H9 (cell line): ENCODE measurements around the gene ETV6. TPM values are rescaled to one million over a fixed set of nuclear protein-coding genes. Genes with fewer than 3 reads are reported as not detected.

Experiments
- DNase-seq: peaks from one replicate; pipeline ENCODE4 v3.0.0-alpha.2; 2017
- H2AFZ ChIP-seq: one replicate; pipeline ENCODE4 v1.6.1; 2013; ENCODE audit warnings: mild to moderate bottlenecking, low read length, control low read depth, moderate library complexity
- H2AK5ac ChIP-seq: 2 replicates; pipeline ENCODE4 v1.6.1; 2013; ENCODE audit warnings: low read length, control low read depth, mixed read lengths; ENCODE audit not compliant: insufficient read length
- H2BK120ac ChIP-seq: one replicate; pipeline ENCODE4 v1.6.1; 2013; ENCODE audit warnings: low read depth, mild to moderate bottlenecking, low read length, control low read depth, inconsistent platforms; ENCODE audit not compliant: poor library complexity, severe bottlenecking
- H2BK12ac ChIP-seq: 2 replicates; pipeline ENCODE4 v1.6.1; 2013; ENCODE audit warnings: low read length, control low read depth, mixed read lengths, low read depth; ENCODE audit not compliant: insufficient read length
- H2BK15ac ChIP-seq: 2 replicates; pipeline ENCODE4 v1.6.1; 2013; ENCODE audit warnings: low read depth, low read length, control low read depth
- H2BK20ac ChIP-seq: one replicate; pipeline ENCODE4 v1.6.1; 2013; ENCODE audit warnings: low read depth, mild to moderate bottlenecking, low read length, control low read depth, inconsistent platforms; ENCODE audit not compliant: poor library complexity, severe bottlenecking
- H2BK5ac ChIP-seq: 2 replicates; pipeline ENCODE4 v1.6.1; 2013; ENCODE audit warnings: low read length, control low read depth, mixed read lengths; ENCODE audit not compliant: insufficient read length
- H3K14ac ChIP-seq: 2 replicates; pipeline ENCODE4 v1.6.1; 2013; ENCODE audit warnings: low read length, control low read depth; ENCODE audit not compliant: insufficient read depth
- H3K18ac ChIP-seq: 2 replicates; pipeline ENCODE4 v1.6.1; 2013; ENCODE audit warnings: low read depth, mild to moderate bottlenecking, mixed read lengths, low read length, control low read depth; ENCODE audit not compliant: insufficient read length
- H3K23ac ChIP-seq: 2 replicates; pipeline ENCODE4 v1.6.1; 2013; ENCODE audit warnings: low read length, control low read depth, mixed read lengths, low read depth; ENCODE audit not compliant: insufficient read length
- H3K23me2 ChIP-seq: 2 replicates; pipeline ENCODE4 v1.6.1; 2013; ENCODE audit warnings: low read depth, mild to moderate bottlenecking, mixed read lengths, low read length, control low read depth; ENCODE audit not compliant: insufficient read length, poor library complexity, severe bottlenecking
- H3K27ac ChIP-seq: 2 replicates; pipeline ENCODE4 v1.5.1; 2013; ENCODE audit warnings: low read length, control low read depth, mixed read lengths, low read depth; ENCODE audit not compliant: insufficient read length
- H3K27me3 ChIP-seq: 2 replicates; pipeline ENCODE4 v1.6.1; 2013; ENCODE audit warnings: low read length, control low read depth, inconsistent platforms; ENCODE audit not compliant: insufficient read depth
- H3K4ac ChIP-seq: 2 replicates; pipeline ENCODE4 v1.6.1; 2013; ENCODE audit warnings: low read depth, mild to moderate bottlenecking, control low read depth, inconsistent platforms, low read length, moderate library complexity
- H3K4me1 ChIP-seq: 2 replicates; pipeline ENCODE4 v1.6.1; 2013; ENCODE audit warnings: low read length, control low read depth, inconsistent platforms; ENCODE audit not compliant: insufficient read depth
- H3K4me2 ChIP-seq: 2 replicates; pipeline ENCODE4 v1.6.1; 2013; ENCODE audit warnings: low read length, control low read depth, mixed read lengths; ENCODE audit not compliant: insufficient read length, insufficient read depth
- H3K56ac ChIP-seq: 2 replicates; pipeline ENCODE4 v1.6.1; 2013; ENCODE audit warnings: low read depth, mild to moderate bottlenecking, mixed read lengths, low read length, control low read depth; ENCODE audit not compliant: insufficient read length
- H3K79me1 ChIP-seq: 2 replicates; pipeline ENCODE4 v1.6.1; 2013; ENCODE audit warnings: low read depth, mild to moderate bottlenecking, moderate library complexity, low read length, control low read depth, inconsistent platforms; ENCODE audit not compliant: insufficient read depth, poor library complexity, severe bottlenecking
- H3K79me2 ChIP-seq: 2 replicates; pipeline ENCODE4 v1.6.1; 2013; ENCODE audit warnings: low read length, control low read depth, inconsistent platforms; ENCODE audit not compliant: insufficient read depth
- H3K9ac ChIP-seq: 2 replicates; pipeline ENCODE4 v1.6.1; 2013; ENCODE audit warnings: low read length, control low read depth, mixed read lengths; ENCODE audit not compliant: insufficient read length; ENCODE audit errors: extremely low read depth
- H3K9me3 ChIP-seq: one replicate; pipeline ENCODE4 v1.6.1; 2013; ENCODE audit warnings: low read depth, low read length, inconsistent platforms; ENCODE audit not compliant: control insufficient read depth
- H3T11ph ChIP-seq: one replicate; pipeline ENCODE4 v1.6.1; 2013; ENCODE audit warnings: mild to moderate bottlenecking, low read length, control low read depth, inconsistent platforms
- H4K20me1 ChIP-seq: one replicate; pipeline ENCODE4 v1.6.1; 2013; ENCODE audit not compliant: control insufficient read depth, insufficient read length, insufficient read depth
- H4K5ac ChIP-seq: 2 replicates; pipeline ENCODE4 v1.6.1; 2013; ENCODE audit warnings: low read depth, mild to moderate bottlenecking, mixed read lengths, low read length, control low read depth; ENCODE audit not compliant: insufficient read length
- H4K8ac ChIP-seq: replicated peaks from 2 replicates; pipeline ENCODE4 v1.6.1; 2013; ENCODE audit warnings: low read length, control low read depth, mixed read lengths, low read depth; ENCODE audit not compliant: insufficient read length
- H4K91ac ChIP-seq: 2 replicates; pipeline ENCODE4 v1.6.1; 2013; ENCODE audit warnings: low read depth, mild to moderate bottlenecking, moderate library complexity, mixed read lengths, low read length, control low read depth; ENCODE audit not compliant: insufficient read length
- H3K27ac Mint-ChIP-seq, 3 experiments: 2 replicates in 2 of 3; 3 replicates in 1 of 3; pipeline ENCODE4 v1.8.0; 2020 to 2021; ENCODE audit warnings: mixed read lengths in 3 of 3, mild to moderate bottlenecking in 1 of 3, moderate library complexity in 1 of 3
- H3K27me3 Mint-ChIP-seq: 2 replicates; pipeline ENCODE4 v1.8.0; 2021; ENCODE audit warnings: low read depth, mild to moderate bottlenecking, moderate library complexity, mixed read lengths
- H3K36me3 Mint-ChIP-seq, 3 experiments: 2 replicates in 2 of 3; 3 replicates in 1 of 3; pipeline ENCODE4 v1.8.0; 2020 to 2021; ENCODE audit warnings: low read depth in 3 of 3, mixed read lengths in 3 of 3; ENCODE audit not compliant: insufficient read depth in 1 of 3
- H3K4me1 Mint-ChIP-seq, 2 experiments: 2 replicates each; pipeline ENCODE4 v1.8.0; 2020; ENCODE audit warnings: mixed read lengths in 2 of 2
- H3K4me3 Mint-ChIP-seq, 2 experiments: 2 replicates in 1 of 2; 3 replicates in 1 of 2; pipeline ENCODE4 v1.8.0; 2020 to 2021; ENCODE audit warnings: mild to moderate bottlenecking in 2 of 2, mixed read lengths in 2 of 2, moderate library complexity in 1 of 2
- H3K9me3 Mint-ChIP-seq, 2 experiments: 2 replicates in 1 of 2; 3 replicates in 1 of 2; pipeline ENCODE4 v1.8.0; 2020; ENCODE audit warnings: mild to moderate bottlenecking in 2 of 2, mixed read lengths in 2 of 2, moderate library complexity in 1 of 2
- WGBS: extraction: QIAGEN DNeasy Blood & Tissue Kit; methylation state at CpG from one replicate; pipeline ENCODE4 v1.1.7; 2013; ENCODE audit warnings: missing lambda C conversion rate, low lambda C conversion rate, mixed read lengths; ENCODE audit not compliant: insufficient read length; ENCODE audit errors: extremely low coverage; 5-methylcytosine and 5-hydroxymethylcytosine counted together
- total RNA-seq: library from RNA; stranded (reverse); gene quantifications from 2 replicates; pipeline ENCODE4 v1.2.1, GENCODE V29; 2021
- TF ChIP-seq, protein P1 (sequence below): fragments of 200-600 bp; sonication (generic); conservative IDR thresholded peaks from 3 replicates; pipeline ENCODE4 v1.8.0; 2021; ENCODE audit warnings: antibody characterized with exemption, mild to moderate bottlenecking

The ETV6 gene
- total RNA-seq, 1 experiment from 2014 or later, result 28.7 TPM

DNA sequence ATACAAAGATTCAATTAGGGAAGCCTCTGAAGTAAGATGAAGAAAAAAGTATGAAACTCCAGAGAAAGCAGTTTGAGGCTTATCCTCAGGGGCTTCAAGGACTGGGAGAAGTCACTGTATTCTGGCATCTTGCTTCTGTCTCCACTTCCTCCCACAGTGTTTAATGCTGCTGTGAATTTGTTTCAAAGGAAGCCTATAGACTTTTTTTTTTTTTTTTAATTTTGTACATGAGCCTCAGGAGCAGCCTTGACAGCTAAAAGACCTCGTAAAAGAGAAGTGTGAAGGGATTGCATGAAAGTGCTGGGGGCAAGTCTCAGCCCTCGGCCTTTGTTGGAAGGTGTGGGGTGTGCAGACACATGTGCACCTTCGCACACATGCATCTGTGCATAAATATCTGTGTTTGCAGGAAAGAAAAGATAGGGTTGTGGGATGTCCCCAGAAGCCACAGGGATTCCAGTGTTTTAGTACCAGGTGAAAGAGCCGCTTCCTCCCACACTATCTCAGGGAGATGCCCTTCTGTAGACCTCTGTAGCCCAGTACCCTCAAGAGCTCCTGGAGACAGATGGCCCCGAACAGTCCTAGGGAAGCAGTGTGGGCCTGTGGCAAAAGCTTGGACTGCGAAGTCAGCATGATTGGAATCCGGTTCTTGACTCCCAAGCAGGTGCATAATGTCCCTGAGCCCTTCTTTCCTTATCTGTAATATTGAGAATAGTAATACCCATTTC, 227.8 kb downstream of the ETV6 start:
- Histone ChIP-seq H2AFZ (no peak overlapping the region), H3T11ph (no peak overlapping the region), H3K18ac (peak overlapping the region; percentile 28), H4K20me1 (no peaks in the 10 kb centered on the region), H3K79me2 (no peaks in the 10 kb centered on the region), H3K14ac (no peak overlapping the region), H3K4ac (no peak overlapping the region), H3K56ac (no peak overlapping the region), H4K8ac (no peak overlapping the region), H3K27ac (no peak overlapping the region), H2BK20ac (no peak overlapping the region), H2AK5ac (no peak overlapping the region), H2BK5ac (no peak overlapping the region), H3K23me2 (no peaks in the 10 kb centered on the region), H2BK12ac (no peak overlapping the region), H3K4me1 (peaks cover 5% of the 10 kb centered on the region; the same call in 1 of the 2 replicates), H3K79me1 (no peaks in the 10 kb centered on the region), H2BK120ac (no peak overlapping the region), H3K9ac (no peak overlapping the region), H3K23ac (no peak overlapping the region), H3K27me3 (no peaks in the 10 kb centered on the region), H4K91ac (no peak overlapping the region), H3K9me3 (no peaks in the 10 kb centered on the region), H3K4me2 (no peak overlapping the region), H4K5ac (no peak overlapping the region), H2BK15ac (no peak overlapping the region)
- TF ChIP-seq, protein P1, sequence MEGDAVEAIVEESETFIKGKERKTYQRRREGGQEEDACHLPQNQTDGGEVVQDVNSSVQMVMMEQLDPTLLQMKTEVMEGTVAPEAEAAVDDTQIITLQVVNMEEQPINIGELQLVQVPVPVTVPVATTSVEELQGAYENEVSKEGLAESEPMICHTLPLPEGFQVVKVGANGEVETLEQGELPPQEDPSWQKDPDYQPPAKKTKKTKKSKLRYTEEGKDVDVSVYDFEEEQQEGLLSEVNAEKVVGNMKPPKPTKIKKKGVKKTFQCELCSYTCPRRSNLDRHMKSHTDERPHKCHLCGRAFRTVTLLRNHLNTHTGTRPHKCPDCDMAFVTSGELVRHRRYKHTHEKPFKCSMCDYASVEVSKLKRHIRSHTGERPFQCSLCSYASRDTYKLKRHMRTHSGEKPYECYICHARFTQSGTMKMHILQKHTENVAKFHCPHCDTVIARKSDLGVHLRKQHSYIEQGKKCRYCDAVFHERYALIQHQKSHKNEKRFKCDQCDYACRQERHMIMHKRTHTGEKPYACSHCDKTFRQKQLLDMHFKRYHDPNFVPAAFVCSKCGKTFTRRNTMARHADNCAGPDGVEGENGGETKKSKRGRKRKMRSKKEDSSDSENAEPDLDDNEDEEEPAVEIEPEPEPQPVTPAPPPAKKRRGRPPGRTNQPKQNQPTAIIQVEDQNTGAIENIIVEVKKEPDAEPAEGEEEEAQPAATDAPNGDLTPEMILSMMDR, result no peak
- Mint-ChIP-seq H3K27ac (peak overlapping the region in 2 of 3 experiments; percentile 62 to 93; a peak in 3 of 7 replicates), H3K9me3 (no peaks in the 10 kb centered on the region), H3K4me1 (peaks cover 16 to 30% of the 10 kb centered on the region in 2 experiments), H3K4me3 (no peak overlapping the region), H3K27me3 (no peaks in the 10 kb centered on the region), H3K36me3 (peaks cover 2 to 7% (median 5%) of the 10 kb centered on the region in 3 experiments; a peak in 4 of 7 replicates)
- DNase-seq, result no peak
- WGBS, result no CpG with 5 or more reads among the region's 7 CpGs
